Measurements from ENCODE around the gene ANKLE1. TPM values are rescaled to one million over a fixed set of nuclear protein-coding genes. Genes with fewer than 3 reads are reported as not detected.
"Not testable (repeated sequence)": the region's sequence is repeated elsewhere in the genome, so short reads cannot be mapped to it uniquely, and the experiment has no call there.

ANKLE1 gene
- total RNA-seq, 1 donor from 2014 or later = 7.3 TPM

DNA sequence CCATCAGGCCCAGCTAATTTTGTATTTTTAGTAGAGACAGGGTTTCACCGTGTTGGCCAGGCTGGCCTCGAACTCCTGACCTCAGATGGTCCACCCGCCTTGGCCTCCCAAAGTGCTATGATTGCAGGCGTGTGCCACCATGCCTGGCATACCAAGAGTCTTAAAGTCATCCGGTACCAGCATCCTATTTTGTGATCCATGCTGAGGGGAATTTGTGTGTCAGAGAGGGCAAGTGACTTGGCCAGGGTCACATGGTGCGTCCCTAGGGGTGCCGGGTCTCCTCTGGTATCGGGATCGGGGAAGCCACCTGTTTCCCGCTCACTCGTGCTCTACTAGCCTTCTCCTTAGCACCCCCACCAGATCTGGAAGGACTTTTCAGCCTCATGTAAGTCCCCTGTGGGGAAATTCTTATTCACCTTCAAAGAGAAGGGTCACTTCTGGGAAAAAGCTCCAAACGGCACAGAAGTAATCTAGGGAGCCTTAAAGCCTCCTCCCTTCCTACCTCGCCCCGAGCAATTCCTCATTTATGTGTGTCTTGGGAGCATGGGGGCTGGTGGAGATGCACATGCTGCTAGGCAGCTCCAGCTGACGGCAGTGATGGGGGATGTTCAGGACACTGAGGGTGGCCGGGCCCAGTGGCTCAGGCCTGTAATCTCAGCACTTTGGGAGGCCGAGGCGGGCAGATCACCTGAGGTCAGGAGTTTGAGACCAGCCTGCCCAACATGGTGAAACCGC, 6.1 kb upstream of the ANKLE1 start:
- intact Hi-C loops (cut with micrococcal nuclease) = no loop called here

GRCh38 chr19:17279436-17279835, 2.3 kb upstream of the ANKLE1 start:
- intact Hi-C loops (cut with micrococcal nuclease) = no loop called here

DNA sequence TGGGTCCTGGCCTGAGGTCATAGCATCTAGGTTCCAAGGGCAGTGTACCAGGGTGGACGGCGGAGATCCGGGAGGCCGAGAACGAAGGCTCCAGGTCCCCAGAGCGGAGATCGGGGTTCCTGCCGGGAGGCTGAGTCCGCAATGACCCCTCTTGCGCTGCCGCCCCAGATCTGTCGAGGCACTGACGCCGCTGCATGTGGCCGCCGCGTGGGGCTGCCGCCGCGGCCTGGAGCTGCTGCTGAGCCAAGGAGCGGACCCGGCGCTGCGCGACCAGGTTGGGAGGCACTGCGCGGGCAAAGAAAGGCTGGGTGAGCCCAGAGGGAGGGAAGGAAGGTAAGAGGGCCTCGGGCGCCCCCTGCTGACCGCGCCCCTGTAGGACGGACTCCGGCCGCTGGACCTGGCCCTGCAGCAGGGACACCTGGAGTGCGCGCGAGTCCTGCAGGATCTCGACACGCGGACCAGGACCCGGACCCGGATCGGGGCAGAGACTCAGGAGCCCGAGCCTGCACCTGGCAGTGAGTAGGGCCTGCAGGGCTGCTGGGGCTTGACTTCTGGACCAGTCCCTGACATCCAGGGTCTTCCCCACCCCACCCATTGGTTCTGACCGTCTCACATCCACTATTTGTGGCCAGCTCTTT, 906 bp downstream of the ANKLE1 start:
- intact Hi-C loops (cut with micrococcal nuclease) = loop anchor here (1.0 to 10.0 kb wide), 5 partner anchors 16 to 508 kb away; partner anchors contain the start of gene BABAM1

DNA sequence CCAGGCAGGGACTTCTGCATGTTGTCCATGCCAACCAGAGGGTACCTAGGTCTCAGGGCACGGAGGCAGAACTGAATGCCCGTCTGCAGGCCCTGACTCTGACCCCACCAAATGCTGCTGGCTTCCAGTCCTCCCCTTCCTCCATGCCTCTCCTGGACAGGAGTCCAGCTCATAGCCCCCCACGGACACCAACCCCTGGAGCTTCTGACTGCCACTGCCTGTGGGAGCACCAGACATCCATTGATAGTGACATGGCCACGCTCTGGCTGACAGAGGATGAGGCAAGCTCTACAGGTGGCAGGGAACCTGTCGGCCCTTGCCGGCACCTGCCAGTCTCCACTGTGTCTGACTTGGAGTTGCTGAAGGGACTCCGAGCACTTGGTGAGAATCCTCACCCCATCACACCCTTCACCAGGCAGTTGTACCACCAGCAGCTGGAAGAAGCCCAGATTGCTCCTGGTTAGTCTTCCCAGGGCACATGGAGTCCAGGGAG, 1.8 kb downstream of the ANKLE1 start:
- intact Hi-C loops (cut with micrococcal nuclease) = loop anchor here (2.0 to 10.0 kb wide), 4 partner anchors 17 to 509 kb away; partner anchors contain the start of gene BABAM1

DNA sequence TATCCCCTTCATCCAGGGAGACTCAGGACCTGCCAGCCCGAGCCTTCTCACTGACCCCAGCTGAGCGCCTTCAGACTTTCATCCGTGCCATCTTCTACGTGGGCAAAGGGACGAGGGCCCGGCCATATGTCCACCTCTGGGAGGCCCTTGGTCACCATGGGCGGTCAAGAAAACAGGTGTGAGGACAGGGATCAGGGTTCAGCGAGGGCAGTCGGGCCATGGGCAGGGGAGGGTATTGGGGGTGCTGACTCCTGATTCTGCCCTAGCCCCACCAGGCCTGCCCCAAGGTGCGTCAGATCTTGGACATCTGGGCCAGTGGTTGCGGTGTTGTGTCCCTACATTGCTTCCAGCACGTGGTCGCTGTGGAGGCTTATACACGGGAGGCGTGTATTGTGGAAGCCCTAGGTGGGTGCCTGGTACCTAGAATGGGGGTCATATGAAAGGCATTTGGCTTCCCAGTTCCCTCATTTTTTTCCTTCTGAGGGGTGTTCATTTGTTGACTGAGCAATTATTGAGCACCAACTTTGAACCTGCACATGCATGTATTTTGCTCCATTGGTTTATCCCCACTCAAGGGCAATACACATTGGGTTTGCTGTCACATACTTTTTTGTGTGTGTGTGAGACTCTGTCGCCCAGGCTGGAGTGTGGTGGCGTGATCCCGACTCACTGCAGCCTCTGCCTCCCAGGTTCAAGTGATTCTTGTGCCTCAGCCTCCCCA, 3.9 kb downstream of the ANKLE1 start:
- intact Hi-C loops (cut with micrococcal nuclease) = loop anchor here (10.0 kb wide), 1 partner anchor 511 kb away; no protein-coding TSS in a partner anchor

GRCh38 chr19:17286263-17286662, 4.6 kb downstream of the ANKLE1 start:
- intact Hi-C loops (cut with micrococcal nuclease) = loop anchor here (10.0 kb wide), 1 partner anchor 511 kb away; no protein-coding TSS in a partner anchor

DNA sequence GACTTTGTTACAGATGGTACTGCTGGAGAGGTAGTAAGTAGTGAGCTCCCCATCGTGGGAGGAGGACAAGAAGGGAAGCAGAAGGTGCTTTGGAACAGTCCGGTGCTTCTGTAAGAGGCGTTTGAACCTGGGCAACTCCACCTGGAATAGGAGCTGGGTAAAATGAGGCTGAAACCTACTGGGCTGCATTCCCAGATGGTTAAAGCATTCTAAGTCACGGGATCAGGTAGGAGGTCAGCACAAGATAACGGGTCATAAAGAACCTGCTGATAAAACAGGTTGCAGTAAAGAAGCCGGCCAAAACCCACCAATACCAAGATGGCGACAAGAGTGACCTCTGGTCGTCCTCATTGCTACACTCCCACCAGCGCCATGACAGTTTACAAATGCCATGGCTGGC, 5.1 kb downstream of the ANKLE1 start:
- intact Hi-C loops (cut with micrococcal nuclease) = loop anchor here (10.0 kb wide), 1 partner anchor 512 kb away; no protein-coding TSS in a partner anchor

- intact Hi-C loops (cut with micrococcal nuclease) = loop anchor here (10.0 kb wide), 1 partner anchor 515 kb away; no protein-coding TSS in a partner anchor
Measured at GRCh38 chr19:17289489-17289888, 7.8 kb downstream of the ANKLE1 start.

DNA sequence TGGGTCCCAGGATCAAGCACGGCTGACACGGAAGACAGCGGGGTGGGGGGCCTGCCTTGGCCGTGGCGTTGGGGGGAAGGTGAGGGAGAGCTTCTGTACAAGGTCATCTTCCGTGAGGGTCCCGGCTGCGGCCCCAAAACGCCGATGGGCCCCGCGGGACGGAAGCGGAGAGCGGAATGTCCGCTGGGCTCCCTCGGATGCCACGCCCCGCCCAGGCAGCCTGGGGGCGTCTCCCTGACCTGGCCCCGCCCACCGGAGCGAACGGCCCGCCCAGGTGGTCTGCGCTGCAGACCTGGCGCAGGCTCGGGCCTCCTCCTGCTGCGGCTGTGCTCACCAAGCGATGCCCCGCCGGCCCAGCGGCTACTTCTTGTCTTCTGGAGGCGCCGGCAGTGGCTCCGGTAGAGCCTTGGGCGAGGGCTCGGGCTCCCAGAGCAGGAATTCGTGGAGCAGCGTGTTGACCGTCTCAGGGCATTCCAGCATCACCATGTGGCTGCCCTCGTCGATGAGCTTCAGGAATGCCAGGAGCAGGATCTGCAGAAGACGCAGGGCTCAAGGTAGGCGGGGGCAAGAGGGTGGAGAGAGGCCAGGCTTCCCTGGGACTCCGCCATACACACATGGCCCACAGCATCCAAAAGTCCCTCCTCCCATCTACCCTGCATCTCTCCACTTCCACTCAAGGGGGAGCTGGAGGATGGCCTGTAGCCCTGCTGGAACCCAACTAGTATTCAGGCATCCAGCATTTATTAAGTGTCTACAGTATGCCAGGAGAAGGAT, 10.8 kb downstream of the ANKLE1 start:
- intact Hi-C loops (cut with micrococcal nuclease) = loop anchor here (1.0 to 5.0 kb wide), 5 partner anchors 11 to 290 kb away; partner anchors contain the start of genes ABHD8, BST2 and DDA1

DNA sequence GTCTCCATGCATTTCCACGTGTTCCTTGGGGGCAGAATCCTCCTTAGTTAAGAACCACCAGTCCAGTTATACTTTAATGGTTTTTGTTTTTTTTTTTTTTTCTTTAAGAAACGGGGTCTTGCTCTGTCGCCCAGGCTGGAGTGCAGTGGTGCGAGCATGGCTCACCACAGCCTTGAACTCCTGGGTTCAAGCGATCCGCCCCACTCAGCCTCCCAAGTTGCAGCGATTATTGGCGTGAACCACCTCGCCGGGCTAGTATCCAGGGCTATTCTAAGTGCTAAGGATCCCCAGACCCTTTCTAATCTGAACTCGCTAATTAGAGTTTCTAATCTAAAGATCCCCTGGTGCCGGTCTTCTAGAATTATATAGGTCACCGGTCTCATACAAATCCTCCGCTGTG, 11.9 kb downstream of the ANKLE1 start:
- intact Hi-C loops (cut with micrococcal nuclease) = loop anchor here (2.0 to 5.0 kb wide), 3 partner anchors 15 to 291 kb away; partner anchors contain the start of genes BST2 and DDA1

GRCh38 chr19:17294051-17294891, 12.6 kb downstream of the ANKLE1 start:
- intact Hi-C loops (cut with micrococcal nuclease) = loop anchor here (5.0 kb wide), 1 partner anchor 113 kb away; the partner anchor contains the start of gene BST2

- intact Hi-C loops (cut with micrococcal nuclease) = not testable (repeated sequence)
Measured at GRCh38 chr19:17295551-17295950, 13.8 kb downstream of the ANKLE1 start.

GRCh38 chr19:17296273-17296672, 14.6 kb downstream of the ANKLE1 start:
- intact Hi-C loops (cut with micrococcal nuclease) = no loop called here

DNA sequence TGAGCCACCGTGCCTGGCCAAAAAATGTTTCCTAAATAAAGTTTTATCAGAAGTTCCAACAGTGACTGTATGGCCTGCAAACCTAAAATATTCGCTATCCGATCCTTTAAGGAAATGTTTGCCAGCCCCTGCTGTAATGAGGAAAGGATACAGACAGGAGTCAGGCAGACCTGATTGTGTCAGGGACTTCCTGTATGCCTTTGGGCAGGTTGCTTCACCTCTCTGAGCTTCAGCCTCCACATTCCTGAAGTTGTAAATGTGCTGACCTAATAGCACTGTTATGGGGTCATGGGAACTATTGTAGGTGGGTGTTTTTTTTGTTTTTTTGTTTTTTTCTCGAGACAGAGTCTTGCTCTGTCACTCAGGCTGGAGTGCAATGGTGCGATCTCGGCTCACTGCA, 15.3 kb downstream of the ANKLE1 start:
- intact Hi-C loops (cut with micrococcal nuclease) = no loop called here

GRCh38 chr19:17300992-17301619, 19.4 kb downstream of the ANKLE1 start:
- intact Hi-C loops (cut with micrococcal nuclease) = no loop called here

- intact Hi-C loops (cut with micrococcal nuclease) = loop anchor here (1.0 kb wide), 1 partner anchor 10 kb away; no protein-coding TSS in a partner anchor
Measured at GRCh38 chr19:17302391-17303166, 20.9 kb downstream of the ANKLE1 start.

DNA sequence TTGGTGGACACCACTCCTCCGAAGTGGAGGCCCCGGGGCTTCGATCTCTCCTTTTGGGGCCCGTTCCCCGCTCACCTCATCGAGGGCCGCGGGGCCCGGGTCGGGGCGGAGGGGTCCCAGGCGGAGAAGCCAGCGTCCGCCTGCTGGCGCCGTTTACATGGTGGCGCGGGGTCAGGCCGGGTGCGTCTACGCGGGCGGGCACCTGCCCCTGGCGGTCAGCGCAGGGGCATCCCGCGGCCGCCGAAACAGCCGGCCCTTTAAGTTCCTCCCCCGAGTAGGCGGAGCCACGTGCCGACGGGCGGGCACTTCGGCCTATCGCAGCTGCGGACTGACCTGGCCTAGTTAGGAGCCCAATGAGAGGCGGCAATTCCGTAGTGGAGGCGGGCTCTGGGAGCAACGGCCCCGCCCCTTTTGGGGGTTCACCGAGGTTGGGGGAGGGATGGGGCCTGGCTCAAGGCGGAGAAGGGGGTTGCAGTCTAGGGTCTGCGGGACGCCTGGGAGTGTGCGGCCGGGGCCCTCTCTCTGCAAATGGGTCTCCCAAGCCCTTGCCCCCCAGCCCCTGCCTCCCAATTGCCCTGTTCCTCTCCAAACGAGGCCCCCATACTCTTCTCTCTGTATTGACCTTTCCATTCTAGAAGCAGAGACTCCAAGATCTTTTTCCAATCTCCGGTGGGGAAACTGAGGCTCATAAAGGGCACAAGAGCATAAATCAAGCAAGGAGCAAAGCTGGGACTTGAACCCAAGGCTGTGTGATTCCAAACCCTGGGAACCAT, 21.7 kb downstream of the ANKLE1 start, which contains the start of gene ABHD8:
Gene ABHD8, minus strand, starts transcription at position 259 of the 773 bp plus-strand sequence. CDS start 1,809 bp downstream, outside the sequence.
- intact Hi-C loops (cut with micrococcal nuclease) = loop anchor here (1.0 kb wide), 1 partner anchor 11 kb away; no protein-coding TSS in a partner anchor

Data from T-helper 2 cell treated with Interferon-gamma antibody and Interleukin-4, amounts not matched to agents 100 ng/mL and 5 ng/mL, for 36 hours (primary cell).